AG09319 (cell line): Measurements from ENCODE around the gene KCNJ10.

Experiments
- DNase-seq: peaks from one replicate; pipeline ENCODE4 v3.0.0-alpha.2; 2010; ENCODE audit warnings: low read depth; ENCODE audit errors: extremely low read depth
- TF ChIP-seq, protein P1 (sequence below): IDR thresholded peaks from 2 replicates; pipeline ENCODE4 v1.5.1; 2011; ENCODE audit warnings: low read depth, mild to moderate bottlenecking, inconsistent platforms, low read length, moderate library complexity

Gene KCNJ10

DNA sequence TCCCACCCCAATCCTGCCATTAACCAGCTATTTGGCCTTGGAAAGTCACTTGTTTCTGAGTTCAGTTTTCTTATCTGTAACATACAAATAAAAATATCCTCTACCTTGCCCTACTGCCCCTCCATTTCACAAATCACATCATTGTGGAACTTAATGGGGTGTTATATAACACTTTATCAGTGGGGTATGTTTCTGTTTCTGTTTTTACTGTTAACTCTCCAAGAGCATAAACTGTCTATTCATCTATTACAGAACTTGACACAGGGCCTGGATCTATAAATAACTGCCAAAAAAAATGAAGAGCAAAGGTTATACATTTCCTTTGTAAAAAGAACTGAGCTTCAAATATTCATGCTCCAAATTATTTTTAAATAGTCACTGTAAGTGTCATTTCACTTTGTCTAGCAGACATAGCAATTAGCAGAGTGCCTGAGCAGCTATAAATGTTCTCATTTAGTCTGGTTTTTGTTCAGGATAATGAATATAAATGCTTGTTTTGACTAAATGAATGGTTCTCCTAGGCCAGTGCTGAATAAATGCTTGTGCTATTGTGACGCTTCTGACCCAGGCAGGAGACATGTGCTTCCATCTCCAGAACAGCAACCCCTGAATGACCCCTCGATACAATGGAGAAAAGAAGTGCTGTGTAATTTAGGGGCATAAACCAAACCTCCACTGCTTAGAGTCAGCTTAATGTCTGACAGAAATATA, 45.6 kb downstream of the KCNJ10 start:
- TF ChIP-seq, protein P1, sequence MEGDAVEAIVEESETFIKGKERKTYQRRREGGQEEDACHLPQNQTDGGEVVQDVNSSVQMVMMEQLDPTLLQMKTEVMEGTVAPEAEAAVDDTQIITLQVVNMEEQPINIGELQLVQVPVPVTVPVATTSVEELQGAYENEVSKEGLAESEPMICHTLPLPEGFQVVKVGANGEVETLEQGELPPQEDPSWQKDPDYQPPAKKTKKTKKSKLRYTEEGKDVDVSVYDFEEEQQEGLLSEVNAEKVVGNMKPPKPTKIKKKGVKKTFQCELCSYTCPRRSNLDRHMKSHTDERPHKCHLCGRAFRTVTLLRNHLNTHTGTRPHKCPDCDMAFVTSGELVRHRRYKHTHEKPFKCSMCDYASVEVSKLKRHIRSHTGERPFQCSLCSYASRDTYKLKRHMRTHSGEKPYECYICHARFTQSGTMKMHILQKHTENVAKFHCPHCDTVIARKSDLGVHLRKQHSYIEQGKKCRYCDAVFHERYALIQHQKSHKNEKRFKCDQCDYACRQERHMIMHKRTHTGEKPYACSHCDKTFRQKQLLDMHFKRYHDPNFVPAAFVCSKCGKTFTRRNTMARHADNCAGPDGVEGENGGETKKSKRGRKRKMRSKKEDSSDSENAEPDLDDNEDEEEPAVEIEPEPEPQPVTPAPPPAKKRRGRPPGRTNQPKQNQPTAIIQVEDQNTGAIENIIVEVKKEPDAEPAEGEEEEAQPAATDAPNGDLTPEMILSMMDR = no peak
- no peak for DNase-seq

- TF ChIP-seq, protein P1 = no peak
- DNase-seq = no peak
These were observed 47.3 kb downstream of the KCNJ10 start for GRCh38 chr1:160022330-160023310.

DNA sequence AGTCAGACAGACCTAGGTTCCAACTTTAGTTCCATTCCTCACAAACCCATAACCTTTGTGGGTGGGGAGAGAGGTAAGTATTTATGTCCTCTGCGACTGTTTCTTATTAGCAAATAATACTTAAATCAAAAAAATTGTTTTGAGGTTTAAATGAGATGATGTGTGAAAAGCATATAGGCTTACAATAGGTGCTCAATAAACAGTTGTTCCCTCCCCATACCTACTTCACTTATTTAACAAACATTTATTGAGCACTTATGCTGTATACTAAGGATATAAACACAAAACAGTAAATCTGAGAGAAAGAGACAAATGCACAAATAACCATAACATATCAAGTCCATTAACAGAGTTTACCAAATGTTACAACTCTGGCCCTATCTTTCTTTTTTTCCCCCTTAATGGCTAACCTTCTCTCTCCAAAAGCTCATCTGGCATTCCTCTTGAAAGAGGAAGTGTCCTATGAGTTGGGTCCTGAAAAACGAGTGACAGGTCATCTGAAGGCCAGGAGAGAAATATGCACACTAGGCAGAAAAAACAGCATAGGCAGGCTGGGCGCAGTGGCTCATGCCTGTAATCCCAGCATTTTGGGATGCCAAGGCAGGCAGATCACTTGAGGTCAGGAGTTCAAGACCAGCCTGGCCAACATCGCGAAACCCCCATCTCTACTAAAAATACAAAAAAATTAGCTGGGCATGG, 48.4 kb downstream of the KCNJ10 start:
- DNase-seq = no peak
- TF ChIP-seq, protein P1 = no peak

DNA sequence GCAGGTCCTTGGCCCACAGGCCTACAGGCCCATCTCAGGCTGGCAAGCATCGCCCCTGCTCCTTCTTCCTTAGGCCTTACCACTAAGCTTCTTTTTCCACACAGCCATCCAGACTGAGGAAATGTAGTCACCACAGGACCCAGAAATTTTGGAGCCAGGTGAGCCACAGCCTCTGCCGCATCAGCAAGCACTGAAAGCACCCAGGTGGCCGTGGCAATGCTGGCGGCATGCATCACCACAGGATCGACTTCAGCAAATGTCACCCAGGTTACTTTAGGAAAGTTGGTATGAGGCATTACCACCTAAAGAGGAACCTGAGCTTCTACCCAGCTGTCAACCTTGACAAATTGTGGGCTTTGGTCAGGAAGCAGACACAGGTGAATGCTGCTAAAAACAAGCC, 49.8 kb downstream of the KCNJ10 start:
- TF ChIP-seq, protein P1 = no peak
- DNase-seq = no peak

DNA sequence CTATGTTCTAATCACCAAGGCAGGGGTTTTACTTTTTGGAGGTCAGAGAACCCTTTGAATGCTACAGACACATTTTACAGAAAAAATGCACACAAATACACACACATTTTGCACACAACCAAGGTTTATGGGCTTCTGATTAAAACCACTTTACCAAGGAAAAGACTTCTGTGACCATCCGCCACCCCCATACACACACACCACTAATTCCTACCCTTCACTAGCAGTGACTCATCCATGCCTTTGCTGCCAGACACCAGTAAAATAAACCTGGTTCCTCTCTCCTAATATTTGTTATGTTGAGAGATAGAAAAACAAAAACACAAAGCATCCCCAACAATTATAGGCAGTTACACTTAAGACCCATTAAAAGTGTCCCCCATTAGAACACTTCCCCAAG, 51.1 kb downstream of the KCNJ10 start:
- DNase-seq = no peak

DNA sequence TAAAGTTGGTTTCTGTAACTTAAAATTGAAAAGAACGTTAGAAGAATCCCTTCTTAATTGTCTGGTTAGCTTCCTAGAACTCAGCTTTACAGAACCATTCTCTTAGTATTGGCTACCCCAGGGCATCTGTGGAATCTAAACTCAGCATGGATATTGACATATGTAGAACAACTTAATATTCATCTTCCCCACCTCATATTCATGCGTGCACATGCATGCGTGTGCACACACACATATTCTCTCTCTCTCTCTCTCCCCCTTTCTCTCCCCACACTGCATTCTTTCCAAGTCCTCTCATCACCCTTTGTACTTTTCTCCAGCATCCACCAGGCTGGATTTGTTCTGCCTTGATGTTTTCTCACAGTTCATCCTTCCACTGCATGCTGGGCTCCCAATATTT, 51.6 kb downstream of the KCNJ10 start:
- no peak for DNase-seq
- TF ChIP-seq, protein P1 = no peak

More for the DNA sequence above, 51.1 kb downstream of the KCNJ10 start:
- TF ChIP-seq, protein P1 = no peak
